ENCODE measurements around the gene KDM4B. TPM values are rescaled to one million over a fixed set of nuclear protein-coding genes. Genes with fewer than 3 reads are reported as not detected.
A peak's percentile ranks its signal among the peaks of the same experiment; 100 is the strongest.

KDM4B gene
- total RNA-seq, 4 donors from 2014 or later, result 28.7 to 75.1 (median 46.1) TPM

DNA sequence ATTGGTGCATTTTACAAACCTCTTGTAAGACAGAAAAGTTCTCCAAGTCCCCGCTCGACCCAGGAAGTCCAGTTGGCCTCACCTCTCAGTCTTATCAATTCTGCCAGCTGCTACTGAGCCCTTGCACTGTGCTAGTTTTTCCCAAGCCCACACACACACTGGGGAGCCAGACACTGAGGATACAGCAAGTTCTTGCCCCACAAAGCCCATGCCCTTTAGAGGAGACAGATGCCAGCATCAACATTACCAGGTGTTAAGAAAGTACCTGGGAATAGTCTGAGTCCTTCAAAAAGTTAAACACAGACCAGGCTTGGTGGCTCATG lies 196.7 kb downstream of the KDM4B start:
- H3K4me1 ChIP-seq, result no peaks in the 10 kb centered on the region
- H3K27me3 ChIP-seq, result no peaks in the 10 kb centered on the region
- H3K36me3 ChIP-seq, result no peaks in the 10 kb centered on the region
- no peak overlapping the region for H3K27ac ChIP-seq
- TF ChIP-seq POLR2A (IDR thresholded peaks at IDR 0.05), result no peak
- TF ChIP-seq, protein P1, sequence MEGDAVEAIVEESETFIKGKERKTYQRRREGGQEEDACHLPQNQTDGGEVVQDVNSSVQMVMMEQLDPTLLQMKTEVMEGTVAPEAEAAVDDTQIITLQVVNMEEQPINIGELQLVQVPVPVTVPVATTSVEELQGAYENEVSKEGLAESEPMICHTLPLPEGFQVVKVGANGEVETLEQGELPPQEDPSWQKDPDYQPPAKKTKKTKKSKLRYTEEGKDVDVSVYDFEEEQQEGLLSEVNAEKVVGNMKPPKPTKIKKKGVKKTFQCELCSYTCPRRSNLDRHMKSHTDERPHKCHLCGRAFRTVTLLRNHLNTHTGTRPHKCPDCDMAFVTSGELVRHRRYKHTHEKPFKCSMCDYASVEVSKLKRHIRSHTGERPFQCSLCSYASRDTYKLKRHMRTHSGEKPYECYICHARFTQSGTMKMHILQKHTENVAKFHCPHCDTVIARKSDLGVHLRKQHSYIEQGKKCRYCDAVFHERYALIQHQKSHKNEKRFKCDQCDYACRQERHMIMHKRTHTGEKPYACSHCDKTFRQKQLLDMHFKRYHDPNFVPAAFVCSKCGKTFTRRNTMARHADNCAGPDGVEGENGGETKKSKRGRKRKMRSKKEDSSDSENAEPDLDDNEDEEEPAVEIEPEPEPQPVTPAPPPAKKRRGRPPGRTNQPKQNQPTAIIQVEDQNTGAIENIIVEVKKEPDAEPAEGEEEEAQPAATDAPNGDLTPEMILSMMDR (IDR thresholded peaks at IDR 0.05), result no peak
- no peak overlapping the region for H3K4me3 ChIP-seq
- DNase-seq, result no peak
- no peaks in the 10 kb centered on the region for H3K9me3 ChIP-seq

DNA sequence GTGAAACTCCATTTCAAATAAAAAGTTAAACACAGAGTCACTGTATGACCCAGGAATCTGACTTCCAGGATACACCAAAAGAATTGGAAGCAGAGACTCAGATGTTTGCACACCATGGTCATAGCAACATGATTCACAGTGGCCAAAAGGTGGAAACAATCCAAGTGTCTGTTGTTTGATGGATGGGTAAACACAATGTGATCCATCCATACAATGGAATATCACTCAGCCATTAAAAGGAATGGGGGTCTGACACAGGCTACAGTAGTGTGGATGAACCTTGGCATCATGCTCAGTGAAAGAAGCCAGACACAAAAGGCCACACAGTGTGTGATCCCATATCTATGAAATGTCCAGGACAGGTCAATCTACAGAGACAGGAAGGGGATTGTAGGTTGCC lies 197.3 kb downstream of the KDM4B start:
- DNase-seq, result no peak
- Histone ChIP-seq H3K27me3 (no peaks in the 10 kb centered on the region), H3K4me3 (no peak overlapping the region), H3K36me3 (no peaks in the 10 kb centered on the region), H3K4me1 (no peaks in the 10 kb centered on the region), H3K27ac (no peak overlapping the region), H3K9me3 (no peaks in the 10 kb centered on the region)
- TF ChIP-seq POLR2A (IDR thresholded peaks at IDR 0.05), result no peak
- TF ChIP-seq, protein P1 (IDR thresholded peaks at IDR 0.05), result no peak

DNA sequence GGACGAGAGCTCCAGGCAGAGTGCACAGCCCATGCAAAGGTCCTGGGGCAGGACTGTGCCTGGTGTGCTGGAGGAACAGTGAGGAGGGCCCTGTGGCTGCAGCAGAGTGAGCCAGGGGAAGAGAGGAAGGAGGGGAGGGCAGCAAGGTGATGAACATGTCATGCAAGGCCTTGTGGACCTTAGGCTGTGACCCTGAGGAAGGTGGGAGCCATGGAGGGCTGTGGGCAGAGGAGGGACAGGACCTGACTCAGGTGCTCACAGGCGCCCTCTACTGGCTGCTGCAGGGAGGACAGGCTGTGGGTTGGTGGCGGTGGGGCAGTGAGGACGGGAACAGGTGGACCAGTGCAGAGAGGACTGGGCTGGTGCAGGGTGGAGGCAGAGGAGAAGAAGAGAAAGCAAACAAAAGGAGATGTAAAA lies 201.4 kb downstream of the KDM4B start:
- TF ChIP-seq, protein P1 (IDR thresholded peaks at IDR 0.05), result peak in 5 of 6 experiments; percentile 27 to 48 (median 36)
- no peak for TF ChIP-seq POLR2A (IDR thresholded peaks at IDR 0.05)
- no peak overlapping the region for H3K27ac ChIP-seq
- H3K36me3 ChIP-seq, result no peaks in the 10 kb centered on the region
- H3K4me3 ChIP-seq, result no peak overlapping the region
- H3K9me3 ChIP-seq, result no peaks in the 10 kb centered on the region
- DNase-seq, result peak in 2 of 3 donors; percentile 31 to 65
- H3K27me3 ChIP-seq, result no peaks in the 10 kb centered on the region
- no peaks in the 10 kb centered on the region for H3K4me1 ChIP-seq

DNA sequence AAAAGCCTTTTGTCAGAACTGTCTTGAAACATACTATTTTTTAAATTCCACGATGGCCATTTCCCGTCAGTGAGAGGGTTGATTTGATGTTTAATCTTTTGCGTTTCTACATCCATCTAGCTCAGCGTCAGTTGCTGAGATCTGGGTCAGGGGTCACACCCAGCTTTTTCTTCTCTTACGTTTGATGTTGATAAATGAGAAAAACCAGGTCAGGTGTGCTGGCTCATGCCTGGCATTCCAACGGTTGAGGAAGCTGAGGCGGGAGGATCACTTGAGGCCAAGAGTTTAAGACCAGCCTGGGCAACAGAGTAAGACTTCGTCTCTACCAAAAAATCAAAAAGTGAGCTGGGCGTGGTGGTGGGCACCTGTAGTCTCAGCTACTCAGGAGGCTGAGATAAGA lies 202.8 kb downstream of the KDM4B start:
- no peaks in the 10 kb centered on the region for H3K4me1 ChIP-seq
- TF ChIP-seq, protein P1 (IDR thresholded peaks at IDR 0.05), result no peak
- no peak for TF ChIP-seq POLR2A (IDR thresholded peaks at IDR 0.05)

DNA sequence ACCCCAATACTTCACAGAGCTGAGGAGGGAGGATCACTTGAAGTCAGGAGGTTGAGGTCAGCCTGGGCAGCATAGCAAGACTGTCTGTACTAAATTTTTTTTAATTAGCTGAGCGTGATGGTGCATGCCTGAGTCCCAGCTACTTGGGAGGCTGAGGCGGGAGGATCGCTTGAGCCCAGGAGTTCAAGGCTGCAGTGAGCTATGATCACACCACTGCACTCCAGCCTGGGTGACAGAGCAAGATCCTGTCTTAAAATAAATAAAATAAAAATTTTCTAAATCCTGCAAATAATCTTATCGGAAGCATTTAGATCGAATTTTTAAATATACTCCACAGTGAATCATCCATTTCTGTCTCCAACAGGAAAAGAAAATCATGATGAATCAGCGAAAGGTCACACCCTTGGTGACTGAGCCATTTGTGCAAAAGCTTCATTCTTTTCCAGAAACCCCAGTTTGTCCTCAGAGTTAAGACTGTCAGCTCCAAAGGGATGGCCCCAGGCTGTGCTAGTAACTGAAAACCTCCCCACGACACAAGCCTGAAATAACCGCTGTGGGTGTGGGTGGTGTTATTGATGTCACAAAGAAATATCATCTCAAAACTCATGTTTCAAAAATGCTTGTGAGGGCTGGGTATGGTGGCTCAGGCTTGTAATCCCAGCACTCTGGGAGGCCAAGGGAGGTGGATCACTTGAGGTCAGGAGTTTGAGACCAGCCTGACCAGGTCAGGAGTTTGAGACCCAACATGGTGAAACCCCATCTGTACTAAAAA lies 204.1 kb downstream of the KDM4B start:
- Histone ChIP-seq H3K4me3 (no peak overlapping the region), H3K27ac (no peak overlapping the region), H3K4me1 (no peaks in the 10 kb centered on the region), H3K27me3 (no peaks in the 10 kb centered on the region), H3K36me3 (no peaks in the 10 kb centered on the region), H3K9me3 (no peaks in the 10 kb centered on the region)
- TF ChIP-seq, protein P1 (IDR thresholded peaks at IDR 0.05), result no peak
- TF ChIP-seq POLR2A (IDR thresholded peaks at IDR 0.05), result no peak
- DNase-seq, result no peak

More for the DNA sequence above, 202.8 kb downstream of the KDM4B start:
- Histone ChIP-seq H3K4me3 (no peak overlapping the region), H3K27me3 (no peaks in the 10 kb centered on the region), H3K36me3 (no peaks in the 10 kb centered on the region), H3K9me3 (no peaks in the 10 kb centered on the region), H3K27ac (no peak overlapping the region)
- DNase-seq, result no peak

Measured in Peyer's patch (tissue), 4 donors.